ENCODE measurements around the gene SLC30A10. TPM values are rescaled to one million over a fixed set of nuclear protein-coding genes. Genes with fewer than 3 reads are reported as not detected.

SLC30A10 gene
- total RNA-seq, 1 experiment from 2014 or later, result not detected

GRCh38 chr1:219905524-219905923 is 22.8 kb downstream of the SLC30A10 start:
- Histone ChIP-seq H3K4me3 (ENCODE audit: low read depth, low read length, poor library complexity, severe bottlenecking) (no peak overlapping the region), H3K27ac (ENCODE audit: low read depth, low read length, poor library complexity, severe bottlenecking) (no peak overlapping the region), H3K36me3 (ENCODE audit: insufficient read depth, low read length, poor library complexity, severe bottlenecking) (no peaks in the 10 kb centered on the region), H3K9me3 (ENCODE audit: low read depth, low read length, poor library complexity, severe bottlenecking) (no peaks in the 10 kb centered on the region), H3K27me3 (replicated peaks; ENCODE audit: insufficient read depth, low read depth, low read length, poor library complexity) (peaks cover 12% of the 10 kb centered on the region), H3K4me1 (ENCODE audit: insufficient read depth, low read length, poor library complexity, severe bottlenecking) (no peaks in the 10 kb centered on the region)
- intact Hi-C loops (cut with micrococcal nuclease; ENCODE audit: unreplicated experiment), result no loop called here
- ChIA-PET POLR2A (ENCODE audit: low non-redundant PET) (no interaction called here), CTCF (no interaction called here)
- no peak for TF ChIP-seq EZH2 (IDR thresholded peaks at IDR 0.05; ENCODE audit: borderline replicate concordance, low read depth, low read length, poor library complexity, severe bottlenecking)
- TF ChIP-seq CTCF (conservative IDR thresholded peaks at IDR 0.05; ENCODE audit: low read depth, low read length), result no peak
- no TSS peak for BruUV-seq (replicated peaks)
- no peak for DNase-seq (ENCODE audit: low spot score)

- intact Hi-C loops (cut with micrococcal nuclease; ENCODE audit: unreplicated experiment), result no loop called here
- no peak overlapping the region for H3K27ac ChIP-seq (ENCODE audit: low read depth, low read length, poor library complexity, severe bottlenecking)
- TF ChIP-seq CTCF (conservative IDR thresholded peaks at IDR 0.05; ENCODE audit: low read depth, low read length) (no peak), EZH2 (IDR thresholded peaks at IDR 0.05; ENCODE audit: borderline replicate concordance, low read depth, low read length, poor library complexity, severe bottlenecking) (no peak)
- ChIA-PET CTCF (no interaction called here), POLR2A (ENCODE audit: low non-redundant PET) (no interaction called here)
- no peak overlapping the region for H3K4me3 ChIP-seq (ENCODE audit: low read depth, low read length, poor library complexity, severe bottlenecking)
- DNase-seq (ENCODE audit: low spot score), result no peak
- BruUV-seq (replicated peaks), result no TSS peak
- H3K4me1 ChIP-seq (ENCODE audit: insufficient read depth, low read length, poor library complexity, severe bottlenecking), result no peaks in the 10 kb centered on the region
- no peaks in the 10 kb centered on the region for H3K36me3 ChIP-seq (ENCODE audit: insufficient read depth, low read length, poor library complexity, severe bottlenecking)
- H3K27me3 ChIP-seq (replicated peaks; ENCODE audit: insufficient read depth, low read depth, low read length, poor library complexity), result peaks cover 12% of the 10 kb centered on the region
- H3K9me3 ChIP-seq (ENCODE audit: low read depth, low read length, poor library complexity, severe bottlenecking), result no peaks in the 10 kb centered on the region
Measured at GRCh38 chr1:219904934-219905333, 23.4 kb downstream of the SLC30A10 start.

- no peak for DNase-seq (ENCODE audit: low spot score)
- H3K27me3 ChIP-seq (replicated peaks; ENCODE audit: insufficient read depth, low read depth, low read length, poor library complexity), result peaks cover 9% of the 10 kb centered on the region
- CTCF ChIA-PET, result no interaction called here
- no peak overlapping the region for H3K4me3 ChIP-seq (ENCODE audit: low read depth, low read length, poor library complexity, severe bottlenecking)
- H3K27ac ChIP-seq (ENCODE audit: low read depth, low read length, poor library complexity, severe bottlenecking), result no peak overlapping the region
- no peaks in the 10 kb centered on the region for H3K4me1 ChIP-seq (ENCODE audit: insufficient read depth, low read length, poor library complexity, severe bottlenecking)
- POLR2A ChIA-PET (ENCODE audit: low non-redundant PET), result no interaction called here
- BruUV-seq (replicated peaks), result no TSS peak
- no peak for TF ChIP-seq EZH2 (IDR thresholded peaks at IDR 0.05; ENCODE audit: borderline replicate concordance, low read depth, low read length, poor library complexity, severe bottlenecking)
- no peak for TF ChIP-seq CTCF (conservative IDR thresholded peaks at IDR 0.05; ENCODE audit: low read depth, low read length)
- H3K36me3 ChIP-seq (ENCODE audit: insufficient read depth, low read length, poor library complexity, severe bottlenecking), result no peaks in the 10 kb centered on the region
- H3K9me3 ChIP-seq (ENCODE audit: low read depth, low read length, poor library complexity, severe bottlenecking), result no peaks in the 10 kb centered on the region
- intact Hi-C loops (cut with micrococcal nuclease; ENCODE audit: unreplicated experiment), result no loop called here
Measured at GRCh38 chr1:219903353-219903871, 24.9 kb downstream of the SLC30A10 start.
